CD4-positive, alpha-beta memory T cell (primary cell): ENCODE measurements around the gene AFAP1L1. TPM values are rescaled to one million over a fixed set of nuclear protein-coding genes. Genes with fewer than 3 reads are reported as not detected.
A peak's percentile ranks its signal among the peaks of the same experiment; 100 is the strongest.

Experiments used
- CTCF ChIA-PET: fragments of 350-600 bp; sonication (Branson Sonifier 250); formaldehyde crosslinking; loops from one replicate; lab custom pipeline; 2021; ENCODE audit warnings: inconsistent platforms; ENCODE audit not compliant: partially characterized antibody; lab: Charles Lee
- POLR2A ChIA-PET: fragments of 350-600 bp; sonication (Branson Sonifier 250); formaldehyde crosslinking; loops from one replicate; lab custom pipeline; 2021; ENCODE audit not compliant: partially characterized antibody; lab: Charles Lee
- DNase-seq, 5 donors: peaks; one replicate each; pipeline versions ENCODE4 v3.0.0 to v3.0.0-alpha.2; 2020 to 2022; ENCODE audit warnings: mixed read lengths in 1 of 5
- H3K27ac ChIP-seq: one replicate; pipeline ENCODE4 v1.7.0; 2013; ENCODE audit warnings: low read depth, low read length
- H3K27me3 ChIP-seq: 2 replicates; pipeline ENCODE4 v1.7.0; 2013; ENCODE audit warnings: mild to moderate bottlenecking, low read length, moderate library complexity; ENCODE audit not compliant: insufficient read depth
- H3K36me3 ChIP-seq: 2 replicates; pipeline ENCODE4 v1.7.0; 2013; ENCODE audit warnings: mild to moderate bottlenecking, low read length, moderate library complexity; ENCODE audit not compliant: insufficient read depth
- H3K4me1 ChIP-seq: 2 replicates; pipeline ENCODE4 v1.7.0; 2013; ENCODE audit warnings: mild to moderate bottlenecking, low read length, moderate library complexity; ENCODE audit not compliant: insufficient read depth
- H3K4me3 ChIP-seq, 2 donors: one replicate each; pipeline ENCODE4 v1.7.0; 2013; ENCODE audit warnings: low read length in 2 of 2, mild to moderate bottlenecking in 1 of 2
- H3K9me3 ChIP-seq, 2 donors: one replicate each; pipeline ENCODE4 v1.7.0; 2013; ENCODE audit warnings: low read length in 2 of 2, control low read depth in 1 of 2; ENCODE audit not compliant: control insufficient read depth in 1 of 2
- H3K27ac Mint-ChIP-seq, 7 donors: one replicate each; pipeline ENCODE4 v1.8.0; 2020 to 2021; ENCODE audit warnings: mixed read lengths in 7 of 7, mild to moderate bottlenecking in 6 of 7, inconsistent platforms in 3 of 7, moderate library complexity in 3 of 7
- H3K27me3 Mint-ChIP-seq, 2 donors: one replicate each; pipeline ENCODE4 v1.8.0; 2020 to 2021; ENCODE audit warnings: mixed read lengths in 2 of 2
- H3K36me3 Mint-ChIP-seq, 2 donors: one replicate each; pipeline ENCODE4 v1.8.0; 2020 to 2021; ENCODE audit warnings: mixed read lengths in 2 of 2, inconsistent platforms in 1 of 2, mild to moderate bottlenecking in 1 of 2
- H3K4me1 Mint-ChIP-seq, 4 donors: one replicate each; pipeline ENCODE4 v1.8.0; 2020 to 2021; ENCODE audit warnings: mixed read lengths in 4 of 4, mild to moderate bottlenecking in 1 of 4
- H3K4me3 Mint-ChIP-seq, 8 donors: one replicate each; pipeline ENCODE4 v1.8.0; 2020 to 2021; ENCODE audit warnings: mixed read lengths in 8 of 8, mild to moderate bottlenecking in 7 of 8, moderate library complexity in 6 of 8, inconsistent platforms in 3 of 8
- H3K9me3 Mint-ChIP-seq, 8 donors: one replicate each; pipeline ENCODE4 v1.8.0; 2020 to 2021; ENCODE audit warnings: mixed read lengths in 8 of 8, mild to moderate bottlenecking in 5 of 8, inconsistent platforms in 3 of 8, moderate library complexity in 1 of 8
- intact Hi-C: fragments of 100-400 bp; cut with micrococcal nuclease; formaldehyde crosslinking; loops from one replicate; pipeline ENCODE4 v1.15.1; 2023
- polyA plus RNA-seq, 2 donors: library from polyadenylated mRNA; unstranded; fragments of 300-500 nt; fragmentation: Illumina TruSeq; gene quantifications; one replicate each; pipeline ENCODE4 v1.2.3, GENCODE V29; 2021
- total RNA-seq, 2 experiments: library from RNA; stranded (reverse); gene quantifications; one replicate each; pipeline ENCODE4 v1.2.3, GENCODE V29; 2021

Gene AFAP1L1
- total and polyA plus RNA-seq, 4 experiments from 2014 or later = not detected

DNA sequence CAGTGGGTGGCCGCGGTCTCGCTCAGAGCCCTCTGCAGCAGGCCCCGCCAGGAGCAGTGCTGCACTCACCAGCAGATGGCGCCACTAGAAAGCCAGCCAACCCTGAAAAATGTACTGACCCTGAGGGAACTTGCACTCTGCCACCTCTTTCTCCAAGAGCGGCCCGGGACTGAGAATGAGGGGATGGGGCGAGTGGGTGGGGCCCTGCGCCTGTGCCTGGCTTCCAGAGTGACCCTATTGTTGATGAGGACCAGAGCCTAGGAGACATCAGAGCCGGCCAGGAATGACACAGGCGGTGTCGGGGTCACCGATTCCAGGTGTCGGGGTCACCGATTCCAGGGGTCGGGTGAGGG is 110.3 kb downstream of the AFAP1L1 start:
- no peaks in the 10 kb centered on the region for H3K9me3 ChIP-seq
- no peaks in the 10 kb centered on the region for H3K36me3 ChIP-seq
- ChIA-PET CTCF (interaction anchor here (0.5 to 6.9 kb wide), 28 partner anchors 8 to 1029 kb away, joined by 3 to 84 read pairs (median 4); partner anchors contain the start of gene CSNK1A1), POLR2A (no interaction called here)
- H3K27ac ChIP-seq = no peak overlapping the region
- peaks cover 0 to 4% (median 1%) of the 10 kb centered on the region in 4 donors for H3K4me1 Mint-ChIP-seq
- intact Hi-C loops = loop anchor here (1.0 kb wide), 1 partner anchor 182 kb away; no protein-coding TSS in a partner anchor
- no peaks in the 10 kb centered on the region for H3K27me3 ChIP-seq
- peaks cover 0 to 4% of the 10 kb centered on the region in 2 donors for H3K36me3 Mint-ChIP-seq
- no peaks in the 10 kb centered on the region for H3K9me3 Mint-ChIP-seq
- peak overlapping the region in 3 of 7 donors; percentile 43 to 58 (median 53) for H3K27ac Mint-ChIP-seq
- peaks cover 3 to 4% of the 10 kb centered on the region in 2 donors for H3K27me3 Mint-ChIP-seq
- H3K4me1 ChIP-seq = no peaks in the 10 kb centered on the region
- peak; percentile 50 to 56 (median 54) for DNase-seq
- H3K4me3 Mint-ChIP-seq = no peak overlapping the region
- H3K4me3 ChIP-seq = no peak overlapping the region

DNA sequence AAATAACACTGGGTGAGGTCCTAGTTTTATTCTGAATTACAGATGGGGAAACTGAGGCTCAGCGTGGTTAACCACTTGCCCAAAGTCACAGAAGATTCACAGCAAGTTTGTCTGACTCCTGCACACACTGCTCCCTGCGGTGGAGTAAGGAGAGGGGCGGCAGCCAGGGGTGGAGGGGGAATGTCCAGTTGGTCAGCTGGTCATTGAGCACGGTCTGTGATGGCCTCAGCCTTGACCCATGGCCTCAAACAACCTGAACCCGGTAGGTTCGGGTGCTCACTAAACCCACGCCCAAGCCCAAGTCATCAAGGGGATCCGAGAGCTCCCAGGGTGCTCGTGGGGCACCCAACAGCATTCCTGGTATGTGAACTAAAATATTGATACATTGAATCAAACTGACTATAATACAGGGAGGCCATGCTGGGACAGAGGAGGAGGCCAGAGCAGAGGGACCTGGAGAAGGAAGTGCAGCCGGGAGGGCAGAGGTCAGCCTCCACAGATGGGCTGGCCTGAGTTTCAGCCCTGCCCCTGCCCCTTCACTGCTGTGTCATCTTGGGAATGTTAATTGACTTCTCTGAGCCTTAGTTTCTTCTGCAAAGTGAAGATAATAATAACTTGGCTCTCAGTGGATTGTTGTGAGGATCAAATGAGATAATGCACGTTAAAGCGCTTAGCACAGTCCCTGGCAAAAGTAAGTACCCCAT is 111.0 kb downstream of the AFAP1L1 start:
- peaks cover 3 to 5% of the 10 kb centered on the region in 2 donors for H3K27me3 Mint-ChIP-seq
- no peaks in the 10 kb centered on the region for H3K4me1 ChIP-seq
- no peaks in the 10 kb centered on the region for H3K27me3 ChIP-seq
- H3K27ac Mint-ChIP-seq = peak overlapping the region in 1 of 7 donors; percentile 43
- H3K4me1 Mint-ChIP-seq = peaks cover 0 to 4% (median 1%) of the 10 kb centered on the region in 4 donors
- no peaks in the 10 kb centered on the region for H3K9me3 ChIP-seq
- no peak for DNase-seq
- ChIA-PET POLR2A (no interaction called here), CTCF (interaction anchor here (0.5 to 6.9 kb wide), 24 partner anchors 7 to 1028 kb away, joined by 3 to 84 read pairs (median 6); partner anchors contain the start of gene CSNK1A1)
- no peak overlapping the region for H3K4me3 ChIP-seq
- H3K27ac ChIP-seq = no peak overlapping the region
- intact Hi-C loops = loop anchor here (1.0 kb wide), 1 partner anchor 182 kb away; no protein-coding TSS in a partner anchor
- no peaks in the 10 kb centered on the region for H3K36me3 Mint-ChIP-seq
- H3K36me3 ChIP-seq = no peaks in the 10 kb centered on the region
- H3K9me3 Mint-ChIP-seq = no peaks in the 10 kb centered on the region
- H3K4me3 Mint-ChIP-seq = no peak overlapping the region

DNA sequence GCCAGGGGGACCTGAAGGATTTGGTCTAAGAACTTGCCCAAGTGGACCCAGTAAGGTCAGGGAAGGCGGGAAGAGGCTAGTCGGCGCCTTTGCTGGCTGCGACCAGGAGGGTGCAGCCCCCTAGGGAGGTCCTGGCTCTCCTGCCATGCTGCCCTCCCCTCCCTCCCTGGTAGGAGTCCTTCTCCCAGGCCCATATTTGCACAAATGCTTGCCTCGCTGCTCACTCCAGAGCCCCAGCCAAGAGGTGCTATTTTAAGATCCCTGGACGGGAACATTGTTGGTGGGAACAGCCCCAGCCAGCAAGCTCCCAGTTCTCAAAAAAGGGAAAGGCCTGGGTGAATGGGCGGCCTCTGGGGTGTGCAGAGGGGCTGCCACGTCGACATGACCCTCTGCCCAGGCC is 111.7 kb downstream of the AFAP1L1 start:
- DNase-seq = no peak
- Mint-ChIP-seq H3K9me3 (no peaks in the 10 kb centered on the region), H3K27ac (no peak overlapping the region), H3K36me3 (no peaks in the 10 kb centered on the region), H3K27me3 (peaks cover 3 to 5% of the 10 kb centered on the region in 2 donors), H3K4me3 (no peak overlapping the region), H3K4me1 (peaks cover 0 to 4% (median 1%) of the 10 kb centered on the region in 4 donors)
- H3K4me1 ChIP-seq = no peaks in the 10 kb centered on the region
- H3K9me3 ChIP-seq = no peaks in the 10 kb centered on the region
- ChIA-PET POLR2A (no interaction called here), CTCF (interaction anchor here (0.6 to 6.9 kb wide), 10 partner anchors 10 to 271 kb away, joined by 3 to 84 read pairs (median 7); no protein-coding TSS in a partner anchor)
- intact Hi-C loops = no loop called here
- H3K27ac ChIP-seq = no peak overlapping the region
- H3K4me3 ChIP-seq = no peak overlapping the region
- H3K27me3 ChIP-seq = no peaks in the 10 kb centered on the region
- H3K36me3 ChIP-seq = no peaks in the 10 kb centered on the region

DNA sequence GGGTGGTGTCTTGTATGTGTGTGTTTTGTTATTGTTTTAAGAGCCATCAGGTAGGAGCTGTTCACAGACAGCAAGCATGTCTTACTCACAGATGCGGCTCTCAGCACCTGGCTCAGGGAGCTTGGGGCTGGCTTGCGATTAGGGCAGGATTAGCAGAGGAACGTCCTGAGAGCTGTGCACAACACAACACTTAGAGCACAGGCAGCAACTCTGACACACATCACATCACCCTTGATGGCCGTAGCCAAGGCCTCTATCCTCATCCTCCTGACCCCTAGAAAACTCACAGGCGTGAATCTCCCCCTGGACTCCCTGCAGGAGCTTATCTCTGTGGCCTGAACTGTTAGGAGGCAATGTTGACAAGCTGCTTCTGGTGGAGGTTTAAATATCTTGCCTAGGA is 114.5 kb downstream of the AFAP1L1 start:
- peaks cover 0 to 4% (median 1%) of the 10 kb centered on the region in 4 donors for H3K4me1 Mint-ChIP-seq
- no peaks in the 10 kb centered on the region for H3K9me3 Mint-ChIP-seq
- H3K36me3 ChIP-seq = no peaks in the 10 kb centered on the region
- H3K4me1 ChIP-seq = no peaks in the 10 kb centered on the region
- H3K9me3 ChIP-seq = no peaks in the 10 kb centered on the region
- POLR2A ChIA-PET = no interaction called here
- DNase-seq = no peak
- CTCF ChIA-PET = interaction anchor here (0.5 to 4.6 kb wide), 9 partner anchors 10 to 528 kb away, joined by 3 to 19 read pairs (median 5); no protein-coding TSS in a partner anchor
- no peak overlapping the region for H3K27ac ChIP-seq
- peak overlapping the region in 1 of 7 donors; percentile 85 for H3K27ac Mint-ChIP-seq
- H3K36me3 Mint-ChIP-seq = no peaks in the 10 kb centered on the region
- no peak overlapping the region for H3K4me3 ChIP-seq
- no peaks in the 10 kb centered on the region for H3K27me3 ChIP-seq
- intact Hi-C loops = no loop called here
- H3K4me3 Mint-ChIP-seq = no peak overlapping the region
- peaks cover 3% of the 10 kb centered on the region in 2 donors for H3K27me3 Mint-ChIP-seq

DNA sequence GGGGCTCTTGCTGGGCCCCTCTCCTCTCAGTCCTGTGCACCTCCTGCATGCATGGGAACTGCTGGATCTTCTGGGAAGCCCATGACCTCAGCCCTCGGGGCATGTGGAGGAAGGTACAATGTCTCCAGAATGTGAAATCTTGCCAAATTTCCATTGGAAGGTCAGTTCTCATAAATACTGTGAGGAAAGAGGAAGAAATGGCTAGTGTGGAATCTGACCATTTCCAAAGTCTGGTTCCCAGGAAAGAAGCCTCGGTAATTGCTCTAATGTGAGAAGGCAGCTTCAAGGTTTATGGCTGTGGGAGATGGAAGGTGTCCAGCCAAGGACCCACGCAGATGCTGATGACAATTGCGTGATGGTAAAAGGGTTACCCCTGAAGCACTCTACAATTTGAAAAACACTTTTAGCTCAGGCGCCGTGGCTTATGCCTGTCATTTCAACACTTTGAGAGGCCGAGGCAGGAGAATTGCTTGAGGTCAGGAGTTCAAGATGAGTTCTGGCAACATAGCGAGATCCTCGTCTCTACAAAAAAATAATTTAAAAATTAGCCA is 115.5 kb downstream of the AFAP1L1 start:
- no peak for DNase-seq
- CTCF ChIA-PET = interaction anchor here (0.6 to 4.6 kb wide), 9 partner anchors 8 to 238 kb away, joined by 3 to 19 read pairs (median 4); partner anchors contain the start of gene IL17B
- no peak overlapping the region for H3K4me3 ChIP-seq
- H3K27me3 ChIP-seq = no peaks in the 10 kb centered on the region
- H3K36me3 ChIP-seq = no peaks in the 10 kb centered on the region
- no peak overlapping the region for H3K4me3 Mint-ChIP-seq
- H3K27ac Mint-ChIP-seq = no peak overlapping the region
- no peaks in the 10 kb centered on the region for H3K9me3 Mint-ChIP-seq
- H3K4me1 ChIP-seq = no peaks in the 10 kb centered on the region
- H3K9me3 ChIP-seq = no peaks in the 10 kb centered on the region
- H3K27me3 Mint-ChIP-seq = peaks cover 0 to 1% of the 10 kb centered on the region in 2 donors
- H3K4me1 Mint-ChIP-seq = no peaks in the 10 kb centered on the region
- no peak overlapping the region for H3K27ac ChIP-seq
- no peaks in the 10 kb centered on the region for H3K36me3 Mint-ChIP-seq
- intact Hi-C loops = no loop called here
- POLR2A ChIA-PET = interaction anchor here (1.0 kb wide), 1 partner anchor 42 kb away, joined by 3 read pairs; the partner anchor contains the start of gene GRPEL2

DNA sequence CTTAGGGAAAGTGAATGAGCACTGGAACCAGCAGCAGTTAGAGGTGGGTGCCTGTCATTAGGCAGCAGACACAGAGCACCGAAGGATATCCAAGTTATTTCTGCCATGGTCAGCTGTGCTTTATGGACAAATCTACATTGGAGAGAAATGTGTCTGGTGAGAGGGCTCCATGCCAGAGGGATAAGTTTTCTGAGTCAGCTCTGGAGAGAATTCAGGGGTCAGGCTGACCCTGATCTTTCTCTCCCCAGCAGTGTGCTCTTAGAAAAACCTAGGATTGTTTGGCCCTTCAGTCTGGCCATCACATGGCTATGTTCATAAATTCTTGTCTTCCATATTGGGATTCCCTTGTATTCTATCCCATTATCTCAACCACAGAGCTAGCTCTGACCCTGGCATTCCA is 116.3 kb downstream of the AFAP1L1 start:
- peaks cover 0 to 1% of the 10 kb centered on the region in 2 donors for H3K27me3 Mint-ChIP-seq
- Histone ChIP-seq H3K27me3 (no peaks in the 10 kb centered on the region), H3K36me3 (no peaks in the 10 kb centered on the region), H3K4me1 (no peaks in the 10 kb centered on the region), H3K9me3 (no peaks in the 10 kb centered on the region), H3K27ac (no peak overlapping the region), H3K4me3 (no peak overlapping the region)
- no peaks in the 10 kb centered on the region for H3K4me1 Mint-ChIP-seq
- ChIA-PET POLR2A (interaction anchor here (1.0 kb wide), 1 partner anchor 43 kb away, joined by 3 read pairs; the partner anchor contains the start of gene GRPEL2), CTCF (interaction anchor here (0.6 to 3.3 kb wide), 9 partner anchors 9 to 237 kb away, joined by 3 to 16 read pairs (median 4); partner anchors contain the start of gene IL17B)
- no peak overlapping the region for H3K4me3 Mint-ChIP-seq
- no peak overlapping the region for H3K27ac Mint-ChIP-seq
- no peaks in the 10 kb centered on the region for H3K9me3 Mint-ChIP-seq
- intact Hi-C loops = no loop called here
- no peak for DNase-seq
- H3K36me3 Mint-ChIP-seq = no peaks in the 10 kb centered on the region
